Fibroblast of pulmonary artery (primary cell): ENCODE measurements around the gene RRP1.

Experiments
- DNase-seq: peaks from one replicate; pipeline ENCODE4 v3.0.0-alpha.2; 2010; ENCODE audit warnings: low read depth
- H3K4me3 ChIP-seq: replicated peaks from 2 replicates; pipeline ENCODE4 v1.5.1; 2011; ENCODE audit warnings: low read depth, mild to moderate bottlenecking, control low read depth, low read length, moderate library complexity
- TF ChIP-seq, protein P1 (sequence below): IDR thresholded peaks from 2 replicates; pipeline ENCODE4 v1.5.1; 2011; ENCODE audit warnings: mild to moderate bottlenecking, control low read depth, low read length, inconsistent platforms; ENCODE audit errors: missing control alignments

RRP1 gene

DNA sequence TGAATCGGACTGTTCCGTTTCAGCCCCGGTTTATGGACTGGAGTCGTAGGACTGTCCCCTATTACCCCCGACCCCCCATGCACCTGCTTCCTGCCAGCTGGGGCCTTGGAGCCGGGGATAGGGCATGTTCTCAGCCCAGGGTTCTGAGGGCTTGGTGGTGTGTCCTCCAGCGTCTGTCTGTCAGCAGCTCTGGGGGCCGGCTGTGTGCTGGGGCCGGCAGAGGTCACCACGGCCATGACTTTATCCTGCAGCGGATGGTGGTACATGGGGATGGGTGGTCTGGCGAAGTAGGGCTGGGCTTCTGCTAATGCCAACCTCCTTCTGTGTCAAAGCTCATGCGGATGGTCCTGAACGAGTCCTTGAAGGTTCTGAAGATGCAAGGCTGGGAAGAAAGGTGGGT, 5.5 kb downstream of the RRP1 start:
- H3K4me3 ChIP-seq = no peak overlapping the region
- no peak for DNase-seq
- TF ChIP-seq, protein P1, sequence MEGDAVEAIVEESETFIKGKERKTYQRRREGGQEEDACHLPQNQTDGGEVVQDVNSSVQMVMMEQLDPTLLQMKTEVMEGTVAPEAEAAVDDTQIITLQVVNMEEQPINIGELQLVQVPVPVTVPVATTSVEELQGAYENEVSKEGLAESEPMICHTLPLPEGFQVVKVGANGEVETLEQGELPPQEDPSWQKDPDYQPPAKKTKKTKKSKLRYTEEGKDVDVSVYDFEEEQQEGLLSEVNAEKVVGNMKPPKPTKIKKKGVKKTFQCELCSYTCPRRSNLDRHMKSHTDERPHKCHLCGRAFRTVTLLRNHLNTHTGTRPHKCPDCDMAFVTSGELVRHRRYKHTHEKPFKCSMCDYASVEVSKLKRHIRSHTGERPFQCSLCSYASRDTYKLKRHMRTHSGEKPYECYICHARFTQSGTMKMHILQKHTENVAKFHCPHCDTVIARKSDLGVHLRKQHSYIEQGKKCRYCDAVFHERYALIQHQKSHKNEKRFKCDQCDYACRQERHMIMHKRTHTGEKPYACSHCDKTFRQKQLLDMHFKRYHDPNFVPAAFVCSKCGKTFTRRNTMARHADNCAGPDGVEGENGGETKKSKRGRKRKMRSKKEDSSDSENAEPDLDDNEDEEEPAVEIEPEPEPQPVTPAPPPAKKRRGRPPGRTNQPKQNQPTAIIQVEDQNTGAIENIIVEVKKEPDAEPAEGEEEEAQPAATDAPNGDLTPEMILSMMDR = no peak

DNA sequence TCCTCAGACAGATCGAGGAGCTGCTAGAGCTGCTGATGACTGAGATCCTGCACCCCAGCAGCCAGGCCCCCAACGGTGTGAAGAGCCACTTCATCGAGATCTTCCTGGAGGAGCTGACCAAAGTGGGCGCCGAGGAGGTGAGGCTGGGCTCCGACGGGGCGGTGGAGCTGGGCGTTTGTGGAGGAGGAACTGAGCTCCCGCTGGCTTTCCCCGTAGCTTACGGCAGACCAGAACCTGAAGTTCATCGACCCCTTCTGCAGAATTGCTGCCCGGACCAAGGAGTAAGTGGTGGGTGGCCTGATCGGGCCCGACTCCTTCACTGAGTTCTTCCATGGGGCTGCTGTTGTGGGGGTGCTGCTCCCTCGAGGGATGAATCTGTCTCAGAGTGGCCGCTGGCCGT, 8.0 kb downstream of the RRP1 start:
- TF ChIP-seq, protein P1 = no peak
- H3K4me3 ChIP-seq = no peak overlapping the region
- DNase-seq = no peak

DNA sequence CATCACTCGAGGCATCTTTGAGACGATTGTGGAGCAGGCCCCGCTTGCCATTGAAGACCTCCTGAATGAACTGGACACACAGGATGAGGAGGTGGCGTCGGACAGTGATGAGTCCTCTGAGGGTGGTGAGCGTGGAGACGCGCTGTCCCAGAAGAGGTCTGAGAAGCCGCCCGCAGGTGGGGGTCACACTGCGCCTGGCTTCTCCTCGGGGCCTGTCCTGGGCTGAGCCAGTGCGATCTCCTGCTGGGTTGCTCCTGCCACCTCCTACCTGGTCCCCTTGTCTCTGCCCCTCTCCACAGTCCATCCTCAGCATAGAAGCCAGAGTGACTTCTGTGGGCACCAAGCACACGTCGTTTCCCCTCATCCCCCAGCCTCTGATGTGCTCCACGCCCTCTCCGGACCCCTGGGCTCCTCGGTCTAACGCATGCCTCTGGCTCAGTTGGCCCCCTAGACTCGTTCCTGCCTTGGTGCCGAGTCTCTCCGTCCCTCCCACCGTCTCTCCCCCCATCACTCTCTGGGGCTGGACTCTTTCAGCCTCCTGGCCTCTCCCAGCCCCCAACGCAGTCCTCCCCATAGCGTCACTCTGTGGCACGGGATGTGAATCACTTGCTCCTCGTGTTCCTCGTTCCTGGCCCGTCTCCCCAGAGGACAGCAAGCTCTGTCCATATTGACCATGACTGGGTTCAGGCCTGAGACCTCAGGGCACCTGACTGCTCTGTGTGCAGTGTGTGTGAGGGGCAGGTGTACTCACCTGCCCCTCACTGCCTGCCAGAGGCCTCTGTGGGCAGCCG, 8.7 kb downstream of the RRP1 start:
- TF ChIP-seq, protein P1 = no peak
- H3K4me3 ChIP-seq = no peak overlapping the region
- DNase-seq = no peak

DNA sequence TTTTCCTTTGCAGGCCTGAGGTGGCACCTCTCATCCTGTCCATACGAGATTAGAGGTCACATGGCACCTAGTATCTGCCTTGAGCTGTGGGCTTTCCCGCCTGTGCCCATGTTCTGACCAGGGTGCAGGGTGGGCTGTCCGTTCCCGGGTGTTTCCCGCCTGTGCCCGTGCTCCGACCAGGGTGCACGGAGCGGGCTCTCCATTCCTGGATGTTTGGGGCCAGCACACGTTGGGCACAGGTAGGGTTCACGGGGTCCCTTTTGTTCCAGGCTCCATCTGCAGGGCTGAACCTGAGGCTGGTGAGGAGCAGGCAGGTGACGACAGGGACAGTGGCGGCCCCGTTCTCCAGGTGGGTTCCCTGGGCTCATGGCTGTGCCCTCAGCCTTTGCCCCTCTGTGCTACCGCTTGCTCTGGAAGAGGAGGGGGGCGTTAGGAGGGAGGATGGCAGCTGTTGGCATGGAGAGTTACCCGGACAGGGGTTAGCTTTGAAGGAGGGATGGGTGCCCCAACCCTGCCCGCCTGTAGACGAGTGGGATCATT, 10.0 kb downstream of the RRP1 start:
- no peak for DNase-seq
- no peak overlapping the region for H3K4me3 ChIP-seq
- TF ChIP-seq, protein P1 = no peak

DNA sequence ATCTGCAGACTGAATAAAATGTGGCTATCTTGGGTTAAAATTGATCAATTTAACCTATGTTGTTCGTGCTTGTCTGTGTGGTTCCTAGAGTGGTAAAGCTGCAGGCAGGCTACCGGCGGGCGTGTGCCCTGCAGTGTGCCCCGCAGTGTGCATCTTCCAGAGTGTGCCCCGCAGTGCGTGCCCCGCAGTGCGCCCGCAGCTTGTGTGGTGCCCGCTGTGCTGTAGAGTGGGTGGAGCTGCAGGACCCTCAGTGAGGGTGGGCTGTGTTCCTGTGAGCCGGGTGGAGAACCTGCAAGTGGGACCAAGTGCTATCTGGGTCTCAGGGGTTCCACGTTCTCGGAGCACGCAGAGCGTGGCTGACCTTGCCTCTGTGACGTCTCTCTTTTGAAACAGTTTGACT, 10.7 kb downstream of the RRP1 start:
- TF ChIP-seq, protein P1 = no peak
- H3K4me3 ChIP-seq = no peak overlapping the region
- DNase-seq = no peak

DNA sequence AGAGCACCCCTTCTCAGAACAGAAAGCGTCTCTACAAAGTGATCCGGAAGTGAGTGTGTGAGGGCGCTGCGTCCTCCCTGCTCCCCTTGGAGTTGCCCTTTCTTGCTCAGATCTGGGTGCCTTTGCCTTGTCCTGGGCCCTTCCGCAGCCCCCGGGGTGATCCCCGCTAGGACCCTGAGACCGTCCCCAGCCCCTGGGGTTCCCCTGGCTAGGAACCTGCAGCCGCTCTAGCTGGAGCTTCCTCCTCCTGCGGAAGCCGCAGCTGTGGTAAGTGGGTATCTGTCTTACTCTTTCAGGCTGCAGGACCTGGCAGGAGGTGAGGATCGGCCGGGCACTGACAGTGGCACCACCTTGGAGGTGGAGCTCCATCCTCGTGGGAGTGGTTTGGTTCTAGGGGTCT, 11.2 kb downstream of the RRP1 start:
- H3K4me3 ChIP-seq = no peak overlapping the region
- TF ChIP-seq, protein P1 = no peak
- DNase-seq = no peak
